Mesenteric fat pad (tissue), 1 donor: ENCODE results near the gene DENND1A. TPM values are rescaled to one million over a fixed set of nuclear protein-coding genes. Genes with fewer than 3 reads are reported as not detected.

ENCODE experiments used
- DNase-seq: peaks from one replicate; pipeline ENCODE4 v3.0.0-alpha.2; 2020; ENCODE audit warnings: low spot score
- total RNA-seq: library from RNA; stranded (reverse); fragmentation: NEBNext Ultra II Directional; extraction: Animal tissue kit (Norgen Biotek cat#: 25700); gene quantifications from one replicate; pipeline ENCODE4 v1.2.1, GENCODE V29; 2021
- donor health status: DM: yes; HTN: yes; CAD: no.

Gene DENND1A
- total RNA-seq, 1 donor from 2014 or later, result 24.4 TPM

GRCh38 chr9:123864251-123864650 is 65.7 kb downstream of the DENND1A start:
- DNase-seq, result no peak

GRCh38 chr9:123863164-123863855 is 66.6 kb downstream of the DENND1A start:
- DNase-seq, result no peak

GRCh38 chr9:123861756-123862120 is 68.2 kb downstream of the DENND1A start:
- DNase-seq, result no peak

- DNase-seq, result no peak
Observed at GRCh38 chr9:123861086-123861755, 68.7 kb downstream of the DENND1A start.

- DNase-seq, result no peak
Observed at GRCh38 chr9:123860603-123861002, 69.3 kb downstream of the DENND1A start.

GRCh38 chr9:123852403-123852802 is 77.5 kb downstream of the DENND1A start:
- DNase-seq, result no peak

- no peak for DNase-seq
Observed at GRCh38 chr9:123851851-123852250, 78.1 kb downstream of the DENND1A start.

GRCh38 chr9:123848447-123849085 is 81.4 kb downstream of the DENND1A start:
- DNase-seq, result no peak

- DNase-seq, result no peak
Observed at GRCh38 chr9:123846966-123847365, 83.0 kb downstream of the DENND1A start.

GRCh38 chr9:123843703-123844102 is 86.2 kb downstream of the DENND1A start:
- DNase-seq, result no peak

GRCh38 chr9:123835821-123836220 is 94.1 kb downstream of the DENND1A start:
- no peak for DNase-seq

GRCh38 chr9:123834889-123835562 is 94.9 kb downstream of the DENND1A start:
- no peak for DNase-seq

- DNase-seq, result no peak
Observed at GRCh38 chr9:123834218-123834888, 95.6 kb downstream of the DENND1A start.

GRCh38 chr9:123832858-123833650 is 96.9 kb downstream of the DENND1A start:
- no peak for DNase-seq

GRCh38 chr9:123832176-123832575 is 97.8 kb downstream of the DENND1A start:
- no peak for DNase-seq

- DNase-seq, result no peak
Observed at GRCh38 chr9:123828449-123828848, 101.5 kb downstream of the DENND1A start.

GRCh38 chr9:123825342-123826060 is 104.4 kb downstream of the DENND1A start:
- no peak for DNase-seq

GRCh38 chr9:123823194-123823947 is 106.6 kb downstream of the DENND1A start:
- DNase-seq, result no peak

- DNase-seq, result no peak
Observed at GRCh38 chr9:123821619-123822018, 108.3 kb downstream of the DENND1A start.
